Neuronal stem cell (in vitro differentiated cells): ENCODE results near the gene MCHR1.
"Not testable (repeated sequence)": the region's sequence is repeated elsewhere in the genome, so short reads cannot be mapped to it uniquely, and the experiment has no call there.

Source experiments
- DNase-seq: peaks from one replicate; pipeline ENCODE4 v3.0.0-alpha.2; 2013; ENCODE audit warnings: low spot score
- H2AFZ ChIP-seq: one replicate; pipeline ENCODE4 v1.6.1; 2013; ENCODE audit warnings: mild to moderate bottlenecking, low read length, inconsistent platforms
- H2AK5ac ChIP-seq: 2 replicates; pipeline ENCODE4 v1.6.1; 2013; ENCODE audit warnings: low read depth, mild to moderate bottlenecking, inconsistent platforms, low read length, moderate library complexity, mixed read lengths
- H2BK120ac ChIP-seq: 2 replicates; pipeline ENCODE4 v1.6.1; 2013; ENCODE audit warnings: low read depth, mild to moderate bottlenecking, inconsistent platforms, low read length, moderate library complexity, mixed read lengths
- H2BK12ac ChIP-seq: one replicate; pipeline ENCODE4 v1.6.1; 2013; ENCODE audit warnings: low read length, inconsistent platforms
- H2BK15ac ChIP-seq: 2 replicates; pipeline ENCODE4 v1.6.1; 2013; ENCODE audit warnings: mild to moderate bottlenecking, low read length, inconsistent platforms, mixed read lengths
- H2BK5ac ChIP-seq: one replicate; pipeline ENCODE4 v1.6.1; 2013; ENCODE audit warnings: inconsistent platforms, mild to moderate bottlenecking, low read length, moderate library complexity
- H3K14ac ChIP-seq: one replicate; pipeline ENCODE4 v1.6.1; 2013; ENCODE audit warnings: low read length, inconsistent platforms
- H3K18ac ChIP-seq: 2 replicates; pipeline ENCODE4 v1.6.1; 2013; ENCODE audit warnings: low read length, inconsistent platforms
- H3K23ac ChIP-seq: 2 replicates; pipeline ENCODE4 v1.6.1; 2013; ENCODE audit warnings: low read depth, mild to moderate bottlenecking, mixed read lengths, low read length, inconsistent platforms; ENCODE audit not compliant: poor library complexity
- H3K27ac ChIP-seq: replicated peaks from 3 replicates; pipeline ENCODE4 v1.5.1; 2013; ENCODE audit warnings: low read length, inconsistent platforms
- H3K27me3 ChIP-seq, 3 experiments: 2 replicates each; pipeline ENCODE4 v1.6.1; 2013; ENCODE audit warnings: low read length in 3 of 3, mild to moderate bottlenecking in 2 of 3, inconsistent platforms in 1 of 3, low read depth in 1 of 3, mixed read lengths in 1 of 3, moderate library complexity in 1 of 3; ENCODE audit not compliant: control insufficient read depth in 3 of 3, insufficient read depth in 3 of 3
- H3K36me3 ChIP-seq, 2 donors: replicated peaks in 1 of 2; 2 replicates each; pipeline ENCODE4 v1.6.1; 2013; ENCODE audit warnings: low read length in 2 of 2; ENCODE audit not compliant: control insufficient read depth in 2 of 2, insufficient read depth in 2 of 2
- H3K4ac ChIP-seq: 2 replicates; pipeline ENCODE4 v1.6.1; 2013; ENCODE audit warnings: inconsistent platforms, mild to moderate bottlenecking, low read length, moderate library complexity
- H3K4me1 ChIP-seq, 2 donors: 1 replicate in 1 of 2; 2 replicates in 1 of 2; pipeline ENCODE4 v1.6.1; 2013; ENCODE audit warnings: low read length in 2 of 2, low read depth in 1 of 2; ENCODE audit not compliant: control insufficient read depth in 2 of 2, insufficient read depth in 1 of 2
- H3K4me2 ChIP-seq: one replicate; pipeline ENCODE4 v1.6.1; 2013; ENCODE audit warnings: mild to moderate bottlenecking, low read length, inconsistent platforms; ENCODE audit not compliant: insufficient read depth, poor library complexity, severe bottlenecking
- H3K4me3 ChIP-seq, 2 donors: 2 replicates each; pipeline ENCODE4 v1.5.1; 2013; ENCODE audit warnings: low read length in 2 of 2, mild to moderate bottlenecking in 2 of 2, inconsistent platforms in 1 of 2, moderate library complexity in 1 of 2
- H3K79me1 ChIP-seq: one replicate; pipeline ENCODE4 v1.6.1; 2013; ENCODE audit warnings: low read depth, mild to moderate bottlenecking, inconsistent platforms, low read length, moderate library complexity
- H3K9ac ChIP-seq: one replicate; pipeline ENCODE4 v1.6.1; 2013; ENCODE audit warnings: mild to moderate bottlenecking, low read depth, low read length, inconsistent platforms; ENCODE audit not compliant: poor library complexity
- H3K9me3 ChIP-seq, 2 donors: replicated peaks in 1 of 2; 2 replicates each; pipeline versions ENCODE3 to v1.6.1; 2013; ENCODE audit warnings: low read length in 2 of 2, mild to moderate bottlenecking in 2 of 2, inconsistent platforms in 1 of 2, low read depth in 1 of 2, mixed read lengths in 1 of 2, moderate library complexity in 1 of 2; ENCODE audit not compliant: control insufficient read depth in 2 of 2, insufficient read depth in 1 of 2
- H4K8ac ChIP-seq: one replicate; pipeline ENCODE4 v1.6.1; 2013; ENCODE audit warnings: low read depth, mild to moderate bottlenecking, inconsistent platforms, low read length, moderate library complexity
- H4K91ac ChIP-seq: one replicate; pipeline ENCODE4 v1.6.1; 2013; ENCODE audit warnings: low read length, low read depth, mild to moderate bottlenecking, inconsistent platforms; ENCODE audit not compliant: poor library complexity
- WGBS, 2 donors: extraction: QIAGEN DNeasy Blood & Tissue Kit; methylation state at CpG; one replicate each; pipeline ENCODE4 v1.1.7; 2013; ENCODE audit warnings: missing lambda C conversion rate in 2 of 2, mixed read lengths in 1 of 2; ENCODE audit not compliant: insufficient read length in 2 of 2, insufficient replicate concordance in 1 of 2; ENCODE audit errors: extremely low coverage in 2 of 2; 5-methylcytosine and 5-hydroxymethylcytosine counted together

The MCHR1 gene

GRCh38 chr22:40674274-40674673, 5.0 kb upstream of the MCHR1 start:
- DNase-seq = no peak
- Histone ChIP-seq H2AK5ac (no peak overlapping the region), H2AFZ (no peak overlapping the region), H3K9ac (no peak overlapping the region), H2BK15ac (no peak overlapping the region), H3K79me1 (no peaks in the 10 kb centered on the region), H2BK120ac (no peak overlapping the region), H3K4ac (no peak overlapping the region), H4K8ac (no peak overlapping the region), H3K4me1 (peaks cover 8 to 9% of the 10 kb centered on the region in 2 donors), H3K18ac (no peak overlapping the region), H3K27me3 (peaks cover 0 to 6% (median 0%) of the 10 kb centered on the region in 3 experiments), H4K91ac (no peak overlapping the region), H3K23ac (no peak overlapping the region), H3K9me3 (no peaks in the 10 kb centered on the region), H3K14ac (no peak overlapping the region), H3K27ac (no peak overlapping the region), H2BK5ac (no peak overlapping the region), H2BK12ac (no peak overlapping the region), H3K4me2 (no peak overlapping the region), H3K36me3 (no peaks in the 10 kb centered on the region), H3K4me3 (no peak overlapping the region)
- no CpG with 5 or more reads among the region's 4 CpGs for WGBS, 2 donors

- not testable (repeated sequence) for H4K8ac ChIP-seq, H2AFZ ChIP-seq, H2BK5ac ChIP-seq, H3K4me2 ChIP-seq, H3K9ac ChIP-seq, H2AK5ac ChIP-seq, H3K23ac ChIP-seq, DNase-seq, H3K4me3 ChIP-seq, H3K9me3 ChIP-seq, H3K4ac ChIP-seq, H2BK120ac ChIP-seq, H3K14ac ChIP-seq, H2BK15ac ChIP-seq, H3K27ac ChIP-seq, H3K18ac ChIP-seq, H2BK12ac ChIP-seq, H3K36me3 ChIP-seq, H3K79me1 ChIP-seq, H4K91ac ChIP-seq
- Histone ChIP-seq H3K27me3 (peaks cover 0 to 25% (median 0%) of the 10 kb centered on the region in 3 experiments), H3K4me1 (peaks cover 16 to 23% of the 10 kb centered on the region in 2 donors)
- no CpG with 5 or more reads among the region's 4 CpGs for WGBS, 2 donors
Measured at GRCh38 chr22:40676166-40676565, 3.1 kb upstream of the MCHR1 start.

- no CpG with 5 or more reads among the region's 3 CpGs for WGBS, 2 donors
- H2BK5ac ChIP-seq = no peak overlapping the region
Measured at GRCh38 chr22:40676644-40677043, 2.6 kb upstream of the MCHR1 start.

GRCh38 chr22:40678493-40679248, 613 bp upstream of the MCHR1 start:
- H3K79me1 ChIP-seq = no peaks in the 10 kb centered on the region
- H2AFZ ChIP-seq = peak overlapping the region; percentile 91
- H2BK12ac ChIP-seq = peak overlapping the region; percentile 96
- WGBS, 2 donors = no CpG with 5 or more reads among the region's 14 CpGs
- H3K9me3 ChIP-seq = no peaks in the 10 kb centered on the region
- H3K4me2 ChIP-seq = no peak overlapping the region
- peak overlapping the region; percentile 51 for H3K9ac ChIP-seq
- no peak overlapping the region for H2BK120ac ChIP-seq
- H3K4ac ChIP-seq = peak overlapping the region; percentile 26
- H3K18ac ChIP-seq = peak overlapping the region; percentile 86
- H3K14ac ChIP-seq = no peak overlapping the region
- no peak overlapping the region for H3K23ac ChIP-seq
- peak overlapping the region; percentile 78 for H4K8ac ChIP-seq
- no peak overlapping the region for H2BK5ac ChIP-seq
- H2AK5ac ChIP-seq = peak overlapping the region; percentile 82
- no peak overlapping the region for H4K91ac ChIP-seq
- peak overlapping the region in 1 of 2 donors; percentile 41 for H3K4me3 ChIP-seq
- H3K27ac ChIP-seq = no peak overlapping the region
- no peaks in the 10 kb centered on the region for H3K36me3 ChIP-seq
- DNase-seq = no peak
- H3K4me1 ChIP-seq = peaks cover 22 to 25% of the 10 kb centered on the region in 2 donors
- peak overlapping the region; percentile 95 for H2BK15ac ChIP-seq
- H3K27me3 ChIP-seq = peaks cover 0 to 29% (median 0%) of the 10 kb centered on the region in 3 experiments

More at GRCh38 chr22:40676644-40677043, 2.6 kb upstream of the MCHR1 start:
- H3K79me1 ChIP-seq = no peaks in the 10 kb centered on the region
- H3K4ac ChIP-seq = no peak overlapping the region
- H4K8ac ChIP-seq = no peak overlapping the region
- no peak overlapping the region for H3K4me2 ChIP-seq
- H2BK15ac ChIP-seq = no peak overlapping the region
- no peak overlapping the region for H3K27ac ChIP-seq
- H3K14ac ChIP-seq = no peak overlapping the region
- H3K18ac ChIP-seq = no peak overlapping the region
- H3K23ac ChIP-seq = no peak overlapping the region
- H3K9ac ChIP-seq = no peak overlapping the region
- H4K91ac ChIP-seq = no peak overlapping the region
- H2BK120ac ChIP-seq = no peak overlapping the region
- no peak overlapping the region for H2BK12ac ChIP-seq
- peaks cover 16 to 24% of the 10 kb centered on the region in 2 donors for H3K4me1 ChIP-seq
- no peaks in the 10 kb centered on the region for H3K9me3 ChIP-seq
- peaks cover 0 to 29% (median 0%) of the 10 kb centered on the region in 3 experiments for H3K27me3 ChIP-seq
- H2AFZ ChIP-seq = no peak overlapping the region
- no peaks in the 10 kb centered on the region for H3K36me3 ChIP-seq
- no peak overlapping the region for H3K4me3 ChIP-seq
- H2AK5ac ChIP-seq = no peak overlapping the region
- no peak for DNase-seq
